ENCODE measurements around the gene PSMG3.

The PSMG3 gene

DNA sequence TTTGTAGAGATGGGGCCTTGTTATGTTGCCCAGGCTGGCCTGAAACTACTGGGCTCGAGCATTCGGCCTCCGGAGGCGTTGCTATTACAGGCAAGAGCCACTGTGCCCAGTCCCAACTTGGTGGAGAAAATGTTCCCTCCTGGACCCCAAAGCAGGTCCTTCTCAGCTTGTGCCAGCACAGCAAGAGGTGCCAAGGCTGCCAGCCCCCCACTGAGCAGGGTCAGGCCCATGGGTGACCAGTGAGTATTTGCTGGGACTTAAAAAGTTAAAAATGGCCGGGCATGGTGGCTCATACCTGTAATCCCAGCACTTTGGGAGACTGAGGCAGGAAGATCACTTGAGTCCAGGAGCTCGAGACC is 34.8 kb downstream of the PSMG3 start:
- Histone ChIP-seq H3K9me3 (ENCODE audit: severe bottlenecking) (no peaks in the 10 kb centered on the region), H3K27me3 (ENCODE audit: insufficient read depth, low read depth, severe bottlenecking) (no peaks in the 10 kb centered on the region), H3K36me3 (peaks cover 16% of the 10 kb centered on the region), H3K27ac (no peak overlapping the region), H3K4me3 (ENCODE audit: low read depth, low read length) (no peak overlapping the region)
- DNase-seq = no peak
- TF ChIP-seq, protein P1, sequence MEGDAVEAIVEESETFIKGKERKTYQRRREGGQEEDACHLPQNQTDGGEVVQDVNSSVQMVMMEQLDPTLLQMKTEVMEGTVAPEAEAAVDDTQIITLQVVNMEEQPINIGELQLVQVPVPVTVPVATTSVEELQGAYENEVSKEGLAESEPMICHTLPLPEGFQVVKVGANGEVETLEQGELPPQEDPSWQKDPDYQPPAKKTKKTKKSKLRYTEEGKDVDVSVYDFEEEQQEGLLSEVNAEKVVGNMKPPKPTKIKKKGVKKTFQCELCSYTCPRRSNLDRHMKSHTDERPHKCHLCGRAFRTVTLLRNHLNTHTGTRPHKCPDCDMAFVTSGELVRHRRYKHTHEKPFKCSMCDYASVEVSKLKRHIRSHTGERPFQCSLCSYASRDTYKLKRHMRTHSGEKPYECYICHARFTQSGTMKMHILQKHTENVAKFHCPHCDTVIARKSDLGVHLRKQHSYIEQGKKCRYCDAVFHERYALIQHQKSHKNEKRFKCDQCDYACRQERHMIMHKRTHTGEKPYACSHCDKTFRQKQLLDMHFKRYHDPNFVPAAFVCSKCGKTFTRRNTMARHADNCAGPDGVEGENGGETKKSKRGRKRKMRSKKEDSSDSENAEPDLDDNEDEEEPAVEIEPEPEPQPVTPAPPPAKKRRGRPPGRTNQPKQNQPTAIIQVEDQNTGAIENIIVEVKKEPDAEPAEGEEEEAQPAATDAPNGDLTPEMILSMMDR (IDR thresholded peaks at IDR 0.05; ENCODE audit: low read depth, low read length) = no peak

DNA sequence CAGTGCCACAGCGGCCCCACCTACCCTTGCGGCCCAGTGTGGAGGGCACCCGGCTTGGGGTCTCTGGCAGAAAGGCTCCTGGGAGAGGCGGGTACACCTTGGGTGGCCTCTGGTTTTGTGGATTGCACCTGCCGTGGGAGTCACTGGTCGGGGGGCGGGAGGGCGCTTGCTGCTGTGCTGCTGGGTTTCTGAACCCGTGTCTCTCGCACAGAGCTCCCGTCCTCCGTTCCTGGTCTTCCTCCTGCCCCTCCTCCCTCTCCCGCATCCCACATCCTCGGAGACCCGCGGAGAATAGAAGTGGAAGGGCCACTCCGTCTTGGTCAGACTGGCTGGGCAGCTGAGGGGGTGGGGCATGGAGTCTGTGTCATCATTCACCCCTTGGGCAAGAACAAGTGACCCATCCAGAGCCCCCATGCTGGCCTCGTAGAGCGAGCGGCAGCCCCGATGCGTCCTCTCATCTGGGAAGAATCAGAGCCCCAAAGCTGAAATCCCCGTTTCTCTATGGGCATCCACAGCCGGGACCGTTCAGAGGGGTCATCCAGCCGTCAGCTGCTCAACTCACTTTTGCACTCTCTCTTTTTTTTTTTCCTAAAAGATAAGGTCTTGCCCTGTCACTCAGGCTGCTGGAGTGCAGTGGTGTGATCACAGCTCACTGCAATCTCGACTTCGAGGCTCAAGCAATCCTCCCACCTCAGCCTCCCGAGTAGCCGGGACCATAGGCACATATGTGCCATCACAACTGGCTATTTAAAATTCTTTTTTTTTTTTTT is 35.3 kb downstream of the PSMG3 start:
- H3K36me3 ChIP-seq = peaks cover 10% of the 10 kb centered on the region
- no peaks in the 10 kb centered on the region for H3K9me3 ChIP-seq (ENCODE audit: severe bottlenecking)
- H3K4me3 ChIP-seq (ENCODE audit: low read depth, low read length) = no peak overlapping the region
- DNase-seq = no peak
- H3K27ac ChIP-seq = no peak overlapping the region
- no peaks in the 10 kb centered on the region for H3K27me3 ChIP-seq (ENCODE audit: insufficient read depth, low read depth, severe bottlenecking)
- TF ChIP-seq, protein P1 (IDR thresholded peaks at IDR 0.05; ENCODE audit: low read depth, low read length) = no peak

DNA sequence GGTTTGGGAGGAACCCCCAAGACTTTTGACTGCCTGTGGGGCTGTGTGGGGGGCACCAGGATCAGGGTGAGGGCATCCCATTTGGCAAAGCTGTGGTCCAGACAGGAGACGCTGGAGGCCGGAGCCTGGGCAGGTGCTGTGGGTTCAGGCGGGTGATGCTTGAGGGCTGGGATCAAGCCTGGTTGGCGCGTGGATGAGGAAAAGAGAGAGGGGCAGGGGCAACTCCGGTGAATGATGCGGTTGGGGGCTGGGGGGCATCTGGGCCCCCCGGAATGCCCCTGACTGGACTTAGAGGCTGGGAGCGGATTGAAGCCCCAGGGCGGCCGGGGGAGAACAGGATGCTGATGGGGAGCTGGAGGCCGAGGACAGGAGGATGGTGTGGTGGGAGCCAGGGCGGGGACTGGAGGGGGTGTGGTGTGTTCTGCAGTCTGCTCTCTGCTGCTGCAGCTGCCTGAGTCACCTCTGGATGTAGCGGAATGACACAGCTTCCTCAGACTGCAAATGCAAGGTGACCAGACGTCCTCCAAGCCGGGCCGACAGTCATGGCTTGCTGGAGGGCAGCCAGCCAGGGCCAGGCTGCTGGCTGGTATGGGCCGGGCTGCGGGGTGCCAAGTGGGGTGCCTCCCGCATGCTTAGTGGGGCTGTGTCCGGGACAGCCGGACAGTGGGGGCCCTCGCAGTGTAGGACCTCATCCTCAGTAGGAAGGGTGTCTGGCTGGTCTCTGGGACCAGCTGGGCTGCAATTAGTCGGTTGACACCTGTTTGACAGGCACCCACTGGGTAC is 36.1 kb downstream of the PSMG3 start:
- no peak for DNase-seq
- Histone ChIP-seq H3K4me3 (ENCODE audit: low read depth, low read length) (no peak overlapping the region), H3K36me3 (peaks cover 5% of the 10 kb centered on the region; the same call in 1 of the 2 replicates), H3K27ac (no peak overlapping the region), H3K27me3 (ENCODE audit: insufficient read depth, low read depth, severe bottlenecking) (no peaks in the 10 kb centered on the region), H3K9me3 (ENCODE audit: severe bottlenecking) (no peaks in the 10 kb centered on the region)
- TF ChIP-seq, protein P1 (IDR thresholded peaks at IDR 0.05; ENCODE audit: low read depth, low read length) = no peak

DNA sequence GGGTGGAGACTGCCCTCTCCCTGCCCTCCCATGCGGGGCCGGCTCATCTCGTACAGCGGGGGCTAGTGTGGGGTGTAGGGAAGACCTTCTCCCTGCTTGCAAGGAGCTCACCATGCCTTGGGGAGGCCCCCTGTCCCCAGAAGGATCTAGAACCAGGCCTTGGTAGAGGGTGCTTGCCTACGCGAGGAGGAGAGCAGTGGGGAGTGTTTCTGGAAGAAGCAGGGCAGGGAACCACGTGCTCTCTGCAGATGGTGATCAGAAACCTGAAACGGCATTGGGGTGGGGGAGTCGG is 36.6 kb downstream of the PSMG3 start:
- no peaks in the 10 kb centered on the region for H3K27me3 ChIP-seq (ENCODE audit: insufficient read depth, low read depth, severe bottlenecking)
- H3K27ac ChIP-seq = no peak overlapping the region
- TF ChIP-seq, protein P1 (IDR thresholded peaks at IDR 0.05; ENCODE audit: low read depth, low read length) = no peak
- no peak for DNase-seq
- peaks cover 5% of the 10 kb centered on the region; the same call in 1 of the 2 replicates for H3K36me3 ChIP-seq
- no peaks in the 10 kb centered on the region for H3K9me3 ChIP-seq (ENCODE audit: severe bottlenecking)
- no peak overlapping the region for H3K4me3 ChIP-seq (ENCODE audit: low read depth, low read length)

DNA sequence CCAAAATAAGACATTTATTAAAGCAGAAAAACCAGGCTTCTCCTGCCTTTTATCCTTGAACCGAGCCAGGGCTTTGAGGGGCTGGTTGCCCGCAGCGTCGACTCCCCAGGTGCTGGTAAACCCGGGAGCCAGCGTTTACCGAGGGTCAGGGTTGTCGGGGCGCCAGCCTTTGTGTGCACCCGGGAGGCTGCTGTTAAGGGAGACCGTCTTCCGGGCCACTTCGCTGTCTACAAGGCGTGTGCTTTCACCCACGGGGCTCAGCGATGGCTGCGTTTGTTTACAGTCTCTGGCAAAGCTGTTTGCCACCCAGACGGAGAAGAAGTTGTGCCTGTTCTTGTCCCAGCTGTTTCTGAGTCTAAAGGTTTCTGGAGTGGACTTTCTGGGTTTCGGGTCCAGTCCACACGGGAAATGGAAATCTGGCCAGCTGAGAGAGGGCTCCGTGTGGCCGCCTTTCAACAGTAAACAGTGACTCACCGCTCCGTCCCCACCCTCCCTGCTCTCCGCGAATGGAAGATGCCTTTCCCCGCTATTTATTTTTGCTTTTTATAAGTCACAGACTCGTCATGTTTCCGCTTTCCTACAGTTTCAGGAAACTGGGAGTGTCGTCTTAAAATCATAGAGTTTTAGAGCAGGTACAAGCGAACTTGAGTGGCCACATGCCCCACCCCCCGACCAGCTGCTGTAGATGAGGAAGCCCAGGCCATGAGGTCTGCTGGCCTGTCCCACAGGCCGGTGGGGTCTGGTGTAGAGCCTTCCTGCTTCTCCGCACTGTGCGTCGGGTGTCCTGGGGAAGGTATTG is 37.2 kb downstream of the PSMG3 start:
- Histone ChIP-seq H3K9me3 (ENCODE audit: severe bottlenecking) (no peaks in the 10 kb centered on the region), H3K27me3 (ENCODE audit: insufficient read depth, low read depth, severe bottlenecking) (no peaks in the 10 kb centered on the region), H3K36me3 (peaks cover 5% of the 10 kb centered on the region; the same call in 1 of the 2 replicates), H3K4me3 (ENCODE audit: low read depth, low read length) (no peak overlapping the region), H3K27ac (no peak overlapping the region)
- no peak for DNase-seq
- TF ChIP-seq, protein P1 (IDR thresholded peaks at IDR 0.05; ENCODE audit: low read depth, low read length) = no peak

All from WERI-Rb-1 (cell line).